ENCODE data around the gene SGCE.
"Not testable (repeated sequence)": the region's sequence is repeated elsewhere in the genome, so short reads cannot be mapped to it uniquely, and the experiment has no call there.

Gene SGCE, protein sequence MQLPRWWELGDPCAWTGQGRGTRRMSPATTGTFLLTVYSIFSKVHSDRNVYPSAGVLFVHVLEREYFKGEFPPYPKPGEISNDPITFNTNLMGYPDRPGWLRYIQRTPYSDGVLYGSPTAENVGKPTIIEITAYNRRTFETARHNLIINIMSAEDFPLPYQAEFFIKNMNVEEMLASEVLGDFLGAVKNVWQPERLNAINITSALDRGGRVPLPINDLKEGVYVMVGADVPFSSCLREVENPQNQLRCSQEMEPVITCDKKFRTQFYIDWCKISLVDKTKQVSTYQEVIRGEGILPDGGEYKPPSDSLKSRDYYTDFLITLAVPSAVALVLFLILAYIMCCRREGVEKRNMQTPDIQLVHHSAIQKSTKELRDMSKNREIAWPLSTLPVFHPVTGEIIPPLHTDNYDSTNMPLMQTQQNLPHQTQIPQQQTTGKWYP

DNA sequence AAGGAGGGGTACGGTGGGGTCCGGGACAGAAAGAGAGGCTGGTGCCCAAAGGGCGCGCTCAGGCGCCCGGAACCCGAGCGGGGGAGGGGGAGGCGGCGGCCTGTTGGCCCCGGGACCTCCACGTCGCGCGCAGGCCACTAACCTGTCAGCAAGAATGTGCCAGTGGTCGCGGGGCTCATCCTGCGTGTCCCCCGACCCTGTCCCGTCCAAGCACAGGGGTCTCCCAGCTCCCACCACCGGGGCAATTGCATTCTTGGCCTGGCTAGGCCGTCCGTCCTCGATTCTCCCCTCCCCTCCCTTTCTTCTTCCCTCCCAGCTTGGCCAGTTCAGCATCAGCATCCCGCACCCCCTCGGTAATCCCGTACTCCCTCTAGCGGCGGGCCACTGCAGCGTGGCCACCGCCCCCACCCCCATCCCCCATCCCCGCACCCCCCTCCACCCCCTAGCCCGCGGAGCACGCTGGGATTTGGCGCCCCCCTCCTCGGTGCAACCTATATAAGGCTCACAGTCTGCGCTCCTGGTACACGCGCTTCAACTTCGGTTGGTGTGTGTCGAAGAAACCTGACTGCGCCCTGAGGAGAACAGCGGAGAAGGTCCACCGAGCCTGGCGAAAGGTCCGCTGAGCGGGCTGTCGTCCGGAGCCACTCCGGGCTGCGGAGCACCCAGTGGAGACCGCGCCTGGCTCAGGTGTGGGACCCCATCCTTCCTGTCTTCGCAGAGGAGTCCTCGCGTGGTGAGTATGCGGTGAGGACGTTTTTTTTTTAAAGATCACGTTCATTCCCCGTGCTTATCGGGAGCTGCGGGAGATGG is at the start of gene SGCE:
SGCE (minus strand) TSS at position 286 of the 810 bp plus-strand sequence; CDS start at position 251, 35 bp downstream.
- peak in 1 of 2 donors; percentile 15 for DNase-seq (ENCODE audit: low read depth in 2 of 2)

DNA sequence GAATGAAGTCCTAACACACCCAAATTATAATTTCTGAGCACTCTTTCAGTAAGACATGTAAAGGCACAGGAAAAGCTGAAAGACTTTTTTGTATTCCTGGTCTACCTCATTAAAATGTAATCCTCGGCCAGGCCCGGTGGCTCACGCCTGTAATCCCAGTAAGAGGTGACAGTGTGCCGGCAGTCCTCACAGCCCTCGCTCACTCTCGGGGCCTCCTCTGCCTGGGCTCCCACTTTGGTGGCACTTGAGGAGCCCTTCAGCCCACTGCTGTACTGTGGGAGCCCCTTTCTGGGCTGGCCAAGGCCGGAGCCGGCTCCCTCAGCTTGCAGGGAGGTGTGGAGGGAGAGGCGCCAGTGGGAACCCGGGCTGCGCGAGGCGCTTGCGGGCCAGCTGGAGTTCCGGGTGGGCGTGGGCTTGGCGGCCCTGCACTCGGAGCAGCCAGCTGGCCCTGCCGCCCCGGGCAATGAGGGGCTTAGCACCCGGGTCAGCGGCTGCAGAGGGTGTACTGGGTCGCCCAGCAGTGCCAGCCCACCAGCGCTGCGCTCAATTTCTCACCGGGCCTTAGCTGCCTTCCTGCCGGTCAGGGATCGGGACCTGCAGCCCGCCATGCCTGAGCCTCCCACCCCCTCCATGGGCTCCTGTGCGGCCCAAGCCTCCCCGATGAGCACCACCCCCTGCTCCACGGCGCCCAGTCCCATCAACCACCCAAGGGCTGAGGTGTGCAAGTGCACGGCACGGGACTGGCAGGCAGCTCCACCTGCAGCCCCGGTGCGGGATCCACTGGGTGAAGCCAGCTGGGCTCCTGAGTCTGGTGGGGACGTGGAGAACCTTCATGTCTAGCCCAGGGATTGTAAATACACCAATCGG is 49.5 kb upstream of the SGCE start:
- not testable (repeated sequence) for DNase-seq (ENCODE audit: low read depth in 2 of 2)

DNA sequence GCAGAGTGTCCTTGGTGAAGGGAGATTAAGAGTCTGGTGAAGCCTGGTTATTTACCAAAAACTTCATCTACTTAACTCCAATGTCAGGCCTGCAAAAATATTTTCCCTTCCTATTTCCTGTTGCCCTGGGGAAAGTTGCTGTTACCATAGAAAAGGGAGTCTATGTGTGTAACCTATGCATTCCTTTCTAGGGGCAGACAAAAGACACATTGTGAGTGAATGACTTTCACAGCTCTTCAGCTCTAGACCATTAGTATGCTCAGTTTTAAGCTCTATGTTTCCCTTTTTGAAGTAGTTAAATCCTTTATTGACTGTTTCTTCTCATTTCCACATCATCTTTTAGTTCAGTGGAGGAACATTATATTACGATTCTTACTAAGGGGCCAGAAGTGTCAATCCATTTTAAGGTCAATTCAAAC is 45.6 kb upstream of the SGCE start:
- no peak for DNase-seq (ENCODE audit: low read depth in 2 of 2)

DNA sequence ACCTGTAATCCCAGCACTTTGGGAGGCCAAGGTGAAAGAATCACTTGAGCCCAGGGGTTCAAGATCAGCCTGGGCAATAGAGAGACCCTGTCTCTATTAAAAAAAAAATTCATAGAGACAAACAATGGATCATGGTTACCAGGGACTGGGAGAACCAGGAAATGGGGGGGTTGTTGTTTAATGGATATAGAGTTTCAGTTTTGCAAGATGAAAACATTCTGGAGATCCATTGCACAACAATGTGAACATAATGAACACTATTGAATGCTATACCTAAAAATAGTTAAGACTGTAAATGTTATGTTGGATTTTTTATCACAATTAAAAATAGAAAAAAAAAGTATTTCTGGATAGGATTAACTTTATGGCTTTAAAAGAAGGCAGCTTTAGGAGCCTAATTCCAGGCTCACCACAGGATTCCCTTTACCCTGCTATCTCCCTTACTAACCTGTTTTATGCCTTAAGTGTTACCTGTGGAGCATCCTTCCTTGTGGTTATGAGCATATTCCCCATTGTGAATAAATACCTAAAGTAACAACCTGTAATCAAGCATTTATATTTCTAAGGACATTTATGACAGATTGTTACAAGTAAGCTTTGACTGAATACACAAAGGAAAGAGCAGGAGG is 45.1 kb upstream of the SGCE start:
- DNase-seq (ENCODE audit: low read depth in 2 of 2), result no peak

DNA sequence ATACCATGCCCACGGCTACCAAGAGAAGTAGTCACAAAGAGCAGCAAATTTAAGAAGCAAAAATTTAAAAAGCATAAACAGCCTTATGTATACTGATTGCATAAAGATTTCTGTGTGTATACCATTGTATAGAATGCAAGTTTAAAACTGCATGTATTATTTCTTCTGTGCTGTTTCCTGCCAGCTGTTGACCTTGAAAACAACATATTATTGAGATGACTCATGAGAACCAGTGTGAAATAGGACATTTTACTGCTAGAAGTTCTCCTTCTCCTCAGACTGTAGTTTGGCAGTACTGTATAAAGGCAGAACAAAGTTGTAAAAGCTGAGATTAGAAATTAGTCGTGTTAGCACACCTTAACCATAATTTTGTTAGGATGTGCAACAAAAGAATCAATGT is 42.3 kb upstream of the SGCE start:
- DNase-seq (ENCODE audit: low read depth in 2 of 2), result no peak

DNA sequence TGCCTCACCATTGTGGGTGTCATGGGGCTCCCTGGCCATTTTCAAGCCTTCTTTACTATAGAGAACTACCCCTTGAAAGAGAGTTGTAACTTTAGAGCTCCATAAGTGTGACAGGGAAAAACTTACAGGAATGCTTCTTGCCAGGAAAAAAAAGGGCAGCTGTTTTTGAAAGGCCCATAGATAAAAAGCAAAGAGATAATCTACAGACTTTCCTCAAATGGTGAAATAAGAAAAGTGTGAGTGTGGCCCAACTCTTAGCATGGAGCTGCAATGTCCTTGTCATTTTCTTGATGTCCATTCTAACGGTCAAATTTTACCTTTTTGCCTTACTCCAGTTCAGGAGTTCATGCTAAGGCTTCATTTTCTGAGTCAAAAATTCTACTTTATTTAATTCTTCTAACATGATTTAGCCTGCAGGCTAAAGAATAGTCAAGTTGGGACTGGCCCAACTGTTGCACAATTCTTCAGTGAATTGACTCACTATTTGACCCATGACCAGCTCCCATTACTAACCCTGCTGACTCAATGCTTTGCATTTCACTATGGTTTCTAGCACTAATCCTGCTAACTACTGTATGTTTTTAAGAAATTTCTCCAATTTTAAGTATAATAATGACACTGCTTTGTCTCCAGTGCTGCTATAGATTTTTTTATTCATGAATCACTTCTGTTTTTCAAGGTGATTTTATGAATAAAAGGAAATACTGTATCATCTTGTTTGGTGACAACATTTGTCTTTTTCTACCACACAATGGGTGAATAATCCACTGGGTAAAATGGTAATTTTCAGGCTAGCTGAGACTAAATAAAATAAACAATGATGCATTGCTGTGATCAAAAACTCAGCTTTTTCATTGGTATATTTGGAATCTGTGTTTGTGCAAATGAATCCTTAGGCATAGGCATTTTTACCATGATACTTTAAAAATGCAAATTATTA is 41.4 kb upstream of the SGCE start:
- DNase-seq (ENCODE audit: low read depth in 2 of 2), result no peak

DNA sequence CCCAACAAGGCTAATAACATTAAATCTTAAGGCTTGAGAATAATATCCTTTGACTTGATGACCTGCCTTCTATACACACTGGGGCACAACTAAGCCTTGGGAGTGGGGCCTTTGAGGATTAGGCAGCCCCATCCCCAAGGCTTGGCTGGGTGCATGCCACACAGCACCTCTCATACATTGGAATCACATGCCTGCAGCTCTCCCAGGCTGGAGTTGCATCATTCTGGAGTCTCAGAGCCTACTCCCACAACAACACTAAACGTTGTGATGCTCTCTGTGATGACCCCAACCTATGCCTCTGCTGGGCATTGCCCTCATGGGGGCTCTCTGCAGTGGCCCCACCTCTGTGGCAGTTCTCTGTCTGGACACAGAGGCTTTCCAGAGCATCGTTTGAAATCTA is 31.9 kb upstream of the SGCE start:
- no peak for DNase-seq (ENCODE audit: low read depth in 2 of 2)

DNA sequence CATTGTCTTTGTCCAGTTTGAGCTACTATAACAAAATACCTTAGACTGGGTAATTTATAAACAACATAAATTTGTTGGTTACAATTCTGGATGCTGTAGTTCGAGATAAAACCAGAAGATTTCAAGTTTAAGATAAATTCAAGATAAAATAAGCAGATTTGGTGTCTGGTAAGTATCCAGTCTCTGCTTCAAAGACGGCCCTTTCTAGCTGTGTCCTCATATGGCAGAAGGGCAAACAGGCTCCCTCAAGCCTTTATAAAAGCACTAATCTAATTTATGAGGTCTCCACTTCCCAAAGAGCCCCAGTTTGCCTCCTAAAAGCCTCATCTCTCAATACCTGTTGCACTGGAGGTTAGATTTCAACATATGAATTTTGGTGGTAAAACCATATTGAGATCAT is 31.1 kb upstream of the SGCE start:
- no peak for DNase-seq (ENCODE audit: low read depth in 2 of 2)

DNA sequence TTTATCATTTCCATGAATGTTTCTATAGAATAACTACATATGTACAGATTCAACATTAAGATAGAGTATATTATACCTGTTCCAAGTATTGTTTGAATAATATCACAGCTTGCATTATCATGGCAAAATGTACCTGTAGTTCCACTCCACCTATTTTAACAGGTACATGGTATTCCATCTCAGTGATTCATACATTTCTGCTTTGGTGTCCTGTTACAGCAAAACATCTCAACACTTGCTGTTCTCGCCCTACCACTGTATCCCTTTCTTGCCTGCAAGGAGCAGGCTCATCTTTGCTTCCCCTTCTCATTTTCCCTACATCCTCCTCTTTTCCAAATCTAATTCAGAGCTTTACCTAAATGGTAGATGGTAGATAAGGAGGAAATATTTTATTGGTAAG is 27.1 kb upstream of the SGCE start:
- DNase-seq (ENCODE audit: low read depth in 2 of 2), result no peak

DNA sequence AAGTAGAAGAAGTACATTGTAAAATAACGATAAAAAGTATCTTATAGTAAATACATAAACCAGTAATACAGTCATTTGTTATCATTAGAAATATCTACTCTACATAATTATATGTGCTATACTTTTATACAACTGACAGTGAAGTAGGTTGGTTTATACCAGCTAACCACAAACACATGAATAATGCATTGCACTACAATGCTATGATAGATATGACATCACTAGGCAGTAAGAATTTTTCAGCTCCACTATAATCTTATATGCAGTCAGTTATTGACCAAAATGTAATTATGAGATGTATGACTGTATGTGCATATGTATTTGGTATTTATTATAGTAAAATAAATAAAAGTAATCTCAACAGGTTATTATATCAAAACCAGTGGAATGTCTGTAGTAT is 23.4 kb upstream of the SGCE start:
- DNase-seq (ENCODE audit: low read depth in 2 of 2), result no peak

DNA sequence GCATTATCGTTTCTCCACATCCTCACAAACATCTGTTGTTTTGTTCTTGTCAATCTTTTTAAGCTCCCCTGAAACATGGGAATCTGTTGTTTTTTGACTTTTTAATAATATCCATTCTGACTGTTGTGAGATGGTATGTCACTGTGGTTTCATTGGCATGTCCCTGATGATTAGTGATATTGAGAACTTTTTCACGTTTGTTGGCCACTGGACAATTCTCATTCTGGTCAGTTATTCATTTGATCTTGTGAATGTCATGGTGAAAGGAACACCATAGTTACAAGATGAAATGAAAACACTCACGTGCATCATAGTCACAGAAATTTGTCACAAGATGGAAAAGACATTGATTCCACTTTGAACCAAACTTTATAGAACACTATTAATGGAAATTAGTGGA is 20.5 kb upstream of the SGCE start:
- no peak for DNase-seq (ENCODE audit: low read depth in 2 of 2)

DNA sequence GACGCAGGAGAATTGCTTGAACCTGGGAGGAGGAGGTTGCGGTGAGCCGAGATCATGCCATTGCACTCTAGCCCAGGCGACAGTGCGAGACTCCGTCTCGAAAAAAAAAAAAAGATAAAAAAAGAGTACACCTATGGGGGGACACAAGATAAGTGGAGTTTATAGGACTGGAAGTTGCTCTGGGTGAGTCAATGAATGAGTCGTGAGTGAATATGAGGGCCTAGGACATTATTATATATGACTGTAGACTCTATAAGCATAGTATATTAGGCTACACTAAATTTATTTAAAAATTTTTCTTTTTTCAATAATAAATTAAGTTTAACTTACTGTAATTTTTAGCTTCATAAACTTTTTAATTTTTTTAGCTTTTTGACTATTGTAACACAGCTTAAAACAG is 19.4 kb upstream of the SGCE start:
- DNase-seq (ENCODE audit: low read depth in 2 of 2), result no peak

DNA sequence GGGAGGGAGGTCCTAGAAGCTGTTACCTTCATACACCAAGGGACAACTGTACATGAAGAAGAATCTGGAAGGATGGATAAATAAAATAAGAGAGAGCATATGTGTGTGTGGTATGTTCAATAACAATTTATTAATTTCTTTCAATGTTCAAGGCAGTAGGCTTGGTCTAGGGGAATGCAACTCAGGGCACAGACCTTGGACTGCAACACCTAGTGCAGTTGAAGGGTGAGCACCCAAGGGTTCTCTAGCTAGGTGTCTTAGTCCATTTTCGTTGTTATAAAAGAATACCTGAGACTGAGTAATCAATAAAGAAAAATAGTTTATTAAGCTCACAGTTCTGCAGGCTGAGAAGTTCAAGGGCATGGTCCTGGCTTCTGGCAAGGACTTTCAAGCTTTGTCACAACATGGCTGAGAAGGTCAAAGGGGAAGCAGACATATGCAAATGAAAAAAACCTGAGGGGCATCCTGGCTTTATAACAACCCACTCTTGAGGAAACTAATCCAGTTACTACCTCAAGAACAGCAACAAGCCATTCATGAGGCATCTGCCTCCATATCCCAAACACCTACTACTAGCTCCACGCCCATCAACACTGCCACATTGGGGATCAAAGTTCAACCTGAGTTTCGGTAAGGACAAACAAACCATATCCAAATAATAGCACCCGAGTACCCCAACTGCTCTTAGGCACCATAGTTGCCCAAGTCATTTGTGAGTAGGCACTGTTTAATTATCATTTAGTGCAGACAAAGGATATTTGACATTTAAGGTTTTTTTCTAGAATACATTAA is 15.7 kb upstream of the SGCE start:
- no peak for DNase-seq (ENCODE audit: low read depth in 2 of 2)

DNA sequence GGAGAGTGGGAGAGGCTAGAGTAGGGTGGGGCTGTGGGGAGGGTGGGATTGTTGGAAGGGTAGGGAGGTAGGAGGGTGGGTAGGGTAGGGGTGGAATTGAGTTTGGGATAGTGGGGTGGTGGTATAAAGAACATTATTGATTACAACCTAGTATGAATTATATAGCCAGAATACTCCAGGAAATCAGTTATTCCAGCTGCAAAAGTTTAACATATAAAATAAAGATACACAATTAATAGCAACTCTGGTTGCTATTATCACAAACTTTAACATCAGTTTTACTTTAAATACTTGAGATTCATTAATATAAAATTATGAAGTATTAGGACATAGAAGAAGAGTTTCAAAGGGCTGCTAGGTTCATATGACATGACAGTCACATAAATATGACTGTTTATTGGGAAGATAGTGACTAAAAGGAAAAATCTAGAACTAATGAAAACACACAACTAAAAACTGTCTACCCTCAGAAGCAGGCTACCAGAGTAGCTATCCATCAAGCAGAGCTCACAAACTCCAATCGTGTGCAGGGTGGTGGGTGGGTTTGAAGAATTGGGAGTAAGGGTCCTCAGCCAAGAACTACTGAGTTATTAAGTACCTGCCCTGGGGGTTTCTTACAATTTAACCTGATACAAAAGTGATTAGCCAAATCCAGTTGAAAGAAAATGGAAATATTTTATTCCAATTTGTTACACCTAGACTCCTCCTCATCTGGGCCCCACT is 14.0 kb upstream of the SGCE start:
- no peak for DNase-seq (ENCODE audit: low read depth in 2 of 2)

DNA sequence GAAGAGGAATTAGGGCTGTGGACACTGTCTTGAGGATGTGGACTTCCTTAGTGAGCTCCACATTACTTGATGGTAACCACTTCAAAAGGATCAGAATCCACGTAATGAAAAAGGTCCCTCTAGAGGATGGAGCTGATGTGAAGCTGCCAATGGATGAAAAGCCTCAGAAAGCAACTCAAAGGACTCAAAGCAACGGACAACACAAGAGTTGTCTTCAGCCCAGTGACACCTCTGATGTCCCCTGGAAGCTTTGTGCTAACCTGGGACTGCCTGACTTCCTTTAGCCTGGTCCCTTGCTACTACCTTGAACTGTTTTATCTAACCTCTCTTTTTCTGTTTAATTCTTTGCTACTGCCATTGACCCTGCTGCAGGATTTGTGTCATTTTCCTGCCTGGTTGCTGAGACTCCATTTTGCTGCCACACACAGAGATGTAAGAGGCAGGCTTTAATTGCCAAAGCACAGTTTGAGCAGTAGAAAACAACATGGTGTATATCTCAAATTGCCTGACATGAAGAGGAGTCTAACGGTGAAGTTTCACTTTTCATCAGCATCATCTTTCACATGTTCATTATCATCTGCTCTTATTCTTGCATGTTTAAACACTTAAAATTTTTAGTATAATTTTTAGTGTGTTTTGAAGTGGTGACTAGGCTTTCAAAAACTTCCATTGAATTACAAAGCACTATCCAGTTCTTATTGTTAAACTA is 11.1 kb upstream of the SGCE start:
- no peak for DNase-seq (ENCODE audit: low read depth in 2 of 2)

DNA sequence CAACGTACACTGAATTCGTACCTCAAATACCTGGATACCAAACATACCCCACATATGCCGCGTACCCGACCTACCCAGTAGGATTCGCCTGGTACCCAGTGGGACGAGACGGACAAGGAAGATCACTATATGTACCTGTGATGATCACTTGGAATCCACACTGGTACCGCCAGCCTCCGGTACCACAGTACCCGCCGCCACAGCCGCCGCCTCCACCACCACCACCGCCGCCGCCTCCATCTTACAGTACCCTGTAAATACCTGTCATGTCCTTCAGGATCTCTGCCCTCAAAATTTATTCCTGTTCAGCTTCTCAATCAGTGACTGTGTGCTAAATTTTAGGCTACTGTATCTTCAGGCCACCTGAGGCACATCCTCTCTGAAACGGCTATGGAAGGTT is 9.5 kb upstream of the SGCE start:
- no peak for DNase-seq (ENCODE audit: low read depth in 2 of 2)

DNA sequence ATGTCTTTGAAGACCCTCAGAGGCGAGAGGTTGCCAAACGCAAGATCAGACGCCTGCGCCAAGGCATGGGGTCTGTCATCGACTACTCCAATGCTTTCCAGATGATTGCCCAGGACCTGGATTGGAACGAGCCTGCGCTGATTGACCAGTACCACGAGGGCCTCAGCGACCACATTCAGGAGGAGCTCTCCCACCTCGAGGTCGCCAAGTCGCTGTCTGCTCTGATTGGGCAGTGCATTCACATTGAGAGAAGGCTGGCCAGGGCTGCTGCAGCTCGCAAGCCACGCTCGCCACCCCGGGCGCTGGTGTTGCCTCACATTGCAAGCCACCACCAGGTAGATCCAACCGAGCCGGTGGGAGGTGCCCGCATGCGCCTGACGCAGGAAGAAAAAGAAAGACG is 8.1 kb upstream of the SGCE start:
- no peak for DNase-seq (ENCODE audit: low read depth in 2 of 2)

DNA sequence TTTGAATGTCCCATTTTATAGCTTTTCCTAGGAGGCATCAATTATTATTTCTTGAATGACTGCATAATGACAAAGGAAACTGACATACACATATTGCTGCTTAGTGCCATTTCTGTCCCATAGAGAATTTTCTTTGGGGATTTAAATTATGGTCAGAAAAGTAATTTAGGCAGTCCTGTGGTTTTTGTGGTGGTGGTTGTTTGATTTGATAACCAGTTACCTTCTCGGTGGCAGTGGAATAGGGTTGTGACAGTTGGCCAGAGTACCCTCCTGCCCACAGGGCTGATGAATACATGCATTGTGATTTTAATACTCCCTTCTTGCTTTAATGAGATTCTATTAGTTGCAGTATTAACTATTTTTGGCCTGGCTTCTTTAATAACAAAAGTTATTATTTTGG is 6.6 kb upstream of the SGCE start:
- DNase-seq (ENCODE audit: low read depth in 2 of 2), result no peak

Measured in stimulated activated CD8-positive, alpha-beta memory T cell treated with anti-CD3 and anti-CD28 coated beads, Interleukin-2, amount 100 ng/mL, for 1 hour (primary cell).